NCI-H187 (cell line): ENCODE data around the gene CYBC1.
"Not testable (repeated sequence)": the region's sequence is repeated elsewhere in the genome, so short reads cannot be mapped to it uniquely, and the experiment has no call there.

ENCODE experiments used
- DNase-seq, 2 experiments: peaks; one replicate each; lab custom pipeline; 2025; lab: John Stamatoyannopoulos, UW

Gene CYBC1

GRCh38 chr17:82434216-82434565, 16.4 kb downstream of the CYBC1 start:
- no peak for DNase-seq

- no peak for DNase-seq
Observed at GRCh38 chr17:82433560-82434215, 16.9 kb downstream of the CYBC1 start.

GRCh38 chr17:82432017-82432416, 18.5 kb downstream of the CYBC1 start:
- no peak for DNase-seq

GRCh38 chr17:82429824-82430223, 20.7 kb downstream of the CYBC1 start:
- no peak for DNase-seq

- DNase-seq, result no peak
Observed at GRCh38 chr17:82428546-82428945, 22.0 kb downstream of the CYBC1 start.

- no peak for DNase-seq
Observed at GRCh38 chr17:82424863-82425159, 25.7 kb downstream of the CYBC1 start.

- DNase-seq, result no peak
Observed at GRCh38 chr17:82424001-82424862, 26.3 kb downstream of the CYBC1 start.

GRCh38 chr17:82419540-82419939, 31.0 kb downstream of the CYBC1 start:
- DNase-seq, result no peak

GRCh38 chr17:82418001-82418986, 32.3 kb downstream of the CYBC1 start, which contains the start of the genes HEXD and OGFOD3:
HEXD (plus strand) TSS chr17:82418347; CDS start chr17:82419800, 1,453 bp downstream.
OGFOD3 (minus strand) TSS chr17:82418586; CDS start chr17:82418485, 101 bp downstream.
- peak; percentile 69 to 74 for DNase-seq

GRCh38 chr17:82416771-82417170, 33.8 kb downstream of the CYBC1 start:
- no peak for DNase-seq

- no peak for DNase-seq
Observed at GRCh38 chr17:82416264-82416663, 34.3 kb downstream of the CYBC1 start.

- no peak for DNase-seq
Observed at GRCh38 chr17:82415786-82416185, 34.8 kb downstream of the CYBC1 start.

- no peak for DNase-seq
Observed at GRCh38 chr17:82415336-82415735, 35.2 kb downstream of the CYBC1 start.

GRCh38 chr17:82414548-82415281, 35.8 kb downstream of the CYBC1 start:
- peak in 1 of 2 experiments; percentile 29 for DNase-seq

- no peak for DNase-seq
Observed at GRCh38 chr17:82412535-82413520, 37.7 kb downstream of the CYBC1 start.

- DNase-seq, result not testable (repeated sequence)
Observed at GRCh38 chr17:82412081-82412480, 38.5 kb downstream of the CYBC1 start.

GRCh38 chr17:82411396-82412053, 39.0 kb downstream of the CYBC1 start:
- DNase-seq, result no peak

GRCh38 chr17:82410014-82410716, 40.4 kb downstream of the CYBC1 start:
- no peak for DNase-seq

GRCh38 chr17:82408938-82409318, 41.6 kb downstream of the CYBC1 start:
- no peak for DNase-seq
